Activated T-helper 9 cell treated with anti-CD3 and anti-CD28 coated beads, Interleukin-2, amount 50 U/mL, for 16 hours (primary cell): ENCODE results near the gene MARS1.

Source experiments
- DNase-seq: peaks from one replicate; pipeline ENCODE4 v3.0.0-alpha.2; 2020; ENCODE audit warnings: low read depth

The MARS1 gene

GRCh38 chr12:57531836-57532235 is 44.0 kb downstream of the MARS1 start:
- no peak for DNase-seq

GRCh38 chr12:57533108-57533507 is 45.2 kb downstream of the MARS1 start:
- DNase-seq = no peak

- DNase-seq = no peak
Observed at GRCh38 chr12:57534250-57534649, 46.4 kb downstream of the MARS1 start.

- DNase-seq = no peak
Observed at GRCh38 chr12:57534991-57535543, 47.2 kb downstream of the MARS1 start.

GRCh38 chr12:57535764-57536596 is 48.1 kb downstream of the MARS1 start:
- DNase-seq = no peak

GRCh38 chr12:57536597-57536942 is 48.7 kb downstream of the MARS1 start:
- no peak for DNase-seq

- no peak for DNase-seq
Observed at GRCh38 chr12:57539134-57539768, 51.4 kb downstream of the MARS1 start.

GRCh38 chr12:57541001-57541400 is 53.1 kb downstream of the MARS1 start:
- DNase-seq = no peak

GRCh38 chr12:57541717-57542116 is 53.8 kb downstream of the MARS1 start:
- DNase-seq = no peak

- DNase-seq = no peak
Observed at GRCh38 chr12:57543581-57543980, 55.7 kb downstream of the MARS1 start.

- DNase-seq = no peak
Observed at GRCh38 chr12:57545809-57546437, 58.1 kb downstream of the MARS1 start.

GRCh38 chr12:57546438-57547287 is 58.8 kb downstream of the MARS1 start, which contains the start of gene DCTN2:
Gene DCTN2, minus strand, starts transcription at chr12:57547192. Its CDS starts 129 bp downstream, at chr12:57547063.
- DNase-seq = peak; percentile 89

- DNase-seq = no peak
Observed at GRCh38 chr12:57547288-57548012, 59.6 kb downstream of the MARS1 start.

- DNase-seq = no peak
Observed at GRCh38 chr12:57548013-57548315, 60.1 kb downstream of the MARS1 start.

GRCh38 chr12:57548488-57548887 is 60.6 kb downstream of the MARS1 start:
- no peak for DNase-seq

- DNase-seq = no peak
Observed at GRCh38 chr12:57549203-57549908, 61.5 kb downstream of the MARS1 start.

GRCh38 chr12:57549909-57550640 is 62.2 kb downstream of the MARS1 start, which contains the start of gene KIF5A:
Gene KIF5A, plus strand, starts transcription at chr12:57550044. Its CDS starts 228 bp downstream, at chr12:57550272.
- peak; percentile 37 for DNase-seq

GRCh38 chr12:57550641-57551549 is 63.0 kb downstream of the MARS1 start:
- DNase-seq = no peak
